HS-5 (cell line): ENCODE results near the gene EPB41L3.
A peak's percentile ranks its signal among the peaks of the same experiment; 100 is the strongest.

Source experiments
- DNase-seq: peaks from one replicate; pipeline ENCODE4 v3.0.0-alpha.2; 2012; ENCODE audit warnings: low read depth

The EPB41L3 gene

GRCh38 chr18:5543773-5544389, at the start of gene EPB41L3:
Gene EPB41L3 (minus strand): TSS chr18:5543997. CDS start chr18:5489183, 54,814 bp downstream.
- DNase-seq: no peak

DNA sequence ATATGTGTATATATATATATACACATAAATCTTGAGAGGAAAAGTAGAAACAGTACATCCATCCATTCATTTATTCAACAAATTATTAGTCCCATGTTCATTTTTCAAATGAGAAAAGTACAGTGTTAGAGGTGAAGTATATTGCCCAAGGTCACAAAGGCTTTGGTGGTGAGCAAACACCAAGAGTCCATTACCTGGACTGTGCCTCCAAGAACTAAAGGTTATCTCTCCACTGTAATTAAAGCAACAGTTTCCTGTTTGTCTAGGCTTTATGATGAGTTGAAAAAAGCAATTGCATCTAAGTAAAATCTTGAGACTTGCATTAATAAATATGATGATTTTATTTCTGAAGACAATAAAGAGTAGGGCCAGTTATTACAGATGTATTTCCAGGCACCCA, 44.7 kb upstream of the EPB41L3 start:
- DNase-seq: no peak

- DNase-seq: no peak
Observed at GRCh38 chr18:5585653-5586052, 41.9 kb upstream of the EPB41L3 start.

GRCh38 chr18:5584746-5585417, 41.1 kb upstream of the EPB41L3 start:
- DNase-seq: peak; percentile 56

DNA sequence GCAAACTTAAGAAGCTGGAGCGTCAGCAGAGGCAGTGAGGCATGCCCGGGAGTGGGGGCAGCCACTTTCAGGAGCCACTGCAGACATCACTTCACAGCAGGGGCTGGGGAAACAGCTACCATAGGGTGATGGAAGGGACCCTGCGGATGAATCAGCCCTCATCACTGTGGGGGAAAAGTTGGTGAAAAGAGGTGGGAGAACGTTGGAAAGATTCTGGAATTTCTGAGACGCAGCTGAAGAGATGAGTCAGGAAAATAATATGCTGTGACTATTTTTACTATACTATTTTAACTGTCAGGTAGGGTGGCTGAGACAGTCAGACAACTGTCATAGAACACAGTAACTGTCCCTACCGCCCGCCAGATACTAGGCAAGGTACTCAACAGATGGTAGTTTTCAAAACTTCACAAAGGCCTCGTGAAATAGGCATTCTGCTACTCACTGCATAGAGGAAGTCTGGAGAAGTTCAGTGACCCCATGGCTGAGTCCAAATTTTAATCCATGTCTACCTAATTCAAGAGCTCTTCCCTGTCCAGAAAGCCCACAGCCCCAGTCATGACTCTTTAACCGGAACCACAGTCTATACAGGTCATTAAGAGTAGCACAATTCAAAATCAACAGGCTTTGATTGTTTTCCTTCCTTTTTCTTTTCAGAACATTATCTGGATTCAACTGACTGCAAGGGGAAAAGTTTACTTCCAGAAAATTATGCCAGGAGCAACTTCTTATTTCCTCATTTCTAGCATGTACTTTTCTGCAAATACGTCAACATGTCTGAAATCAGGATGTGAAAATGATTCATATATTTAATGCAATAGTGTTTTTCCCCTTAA, 39.3 kb upstream of the EPB41L3 start:
- DNase-seq: peak; percentile 59

GRCh38 chr18:5582076-5582475, 38.3 kb upstream of the EPB41L3 start:
- DNase-seq: no peak

DNA sequence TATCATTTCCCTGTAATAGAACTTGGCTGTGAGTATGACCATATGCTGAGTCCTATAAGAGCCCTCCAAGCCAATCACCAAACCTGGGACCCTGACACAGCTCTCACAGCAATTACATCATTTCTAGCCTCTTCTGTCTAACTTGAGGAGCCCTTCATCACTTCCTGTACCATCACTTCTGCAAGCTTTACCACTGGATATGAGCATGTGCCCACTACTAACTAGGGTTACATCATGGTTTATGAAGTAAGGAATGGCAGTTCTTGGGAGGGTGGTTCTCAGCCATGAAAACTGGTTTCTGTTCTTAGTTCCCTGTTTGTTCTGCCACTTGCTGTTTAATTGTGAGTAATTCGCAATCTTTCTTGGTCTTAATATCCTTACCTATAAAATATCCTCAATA, 31.0 kb upstream of the EPB41L3 start:
- DNase-seq: no peak

DNA sequence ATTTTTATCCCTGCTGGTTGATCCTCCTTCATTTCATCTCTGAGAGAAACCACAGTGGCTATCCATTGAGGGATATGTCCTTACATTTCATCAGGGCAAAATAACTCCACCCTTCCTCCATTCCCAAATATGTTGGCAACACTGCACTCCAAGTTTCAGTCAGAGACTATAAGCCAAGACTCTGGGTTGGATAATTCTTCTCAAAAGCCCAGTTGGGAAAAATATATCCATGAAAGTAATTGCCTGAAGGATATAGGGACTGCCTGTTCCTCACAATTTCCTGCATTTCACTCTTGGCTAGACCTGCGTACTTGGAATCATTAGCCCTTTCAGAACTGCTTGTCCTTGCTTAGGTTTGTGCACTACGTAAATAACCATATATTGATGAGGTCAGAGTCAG, 27.9 kb upstream of the EPB41L3 start:
- DNase-seq: no peak

DNA sequence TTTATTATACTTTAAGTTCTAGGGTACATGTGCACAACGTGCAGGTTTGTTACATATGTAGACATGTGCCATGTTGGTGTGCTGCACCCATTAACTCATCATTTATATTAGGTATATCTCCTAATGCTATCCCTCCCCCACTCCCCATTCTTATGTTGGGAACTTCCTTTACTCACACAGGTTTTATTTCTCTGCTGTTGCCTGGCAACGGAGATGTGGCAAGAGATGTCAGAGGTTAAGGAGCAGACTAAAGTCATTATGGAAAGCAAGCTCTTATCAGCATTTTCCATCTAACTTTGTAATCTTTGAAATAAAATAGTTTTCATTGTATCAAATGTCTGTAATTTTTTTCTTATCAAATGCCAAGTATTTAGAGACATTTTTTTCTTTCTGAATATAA, 26.8 kb upstream of the EPB41L3 start:
- DNase-seq: peak; percentile 67

GRCh38 chr18:5568416-5568815, 24.6 kb upstream of the EPB41L3 start:
- DNase-seq: no peak

- DNase-seq: no peak
Observed at GRCh38 chr18:5558851-5559250, 15.1 kb upstream of the EPB41L3 start.

GRCh38 chr18:5556310-5556974, 12.6 kb upstream of the EPB41L3 start:
- DNase-seq: peak; percentile 59

- DNase-seq: no peak
Observed at GRCh38 chr18:5554629-5555028, 10.8 kb upstream of the EPB41L3 start.

GRCh38 chr18:5546660-5547059, 2.9 kb upstream of the EPB41L3 start:
- DNase-seq: no peak

GRCh38 chr18:5543036-5543680, 639 bp downstream of the EPB41L3 start:
- no peak for DNase-seq

DNA sequence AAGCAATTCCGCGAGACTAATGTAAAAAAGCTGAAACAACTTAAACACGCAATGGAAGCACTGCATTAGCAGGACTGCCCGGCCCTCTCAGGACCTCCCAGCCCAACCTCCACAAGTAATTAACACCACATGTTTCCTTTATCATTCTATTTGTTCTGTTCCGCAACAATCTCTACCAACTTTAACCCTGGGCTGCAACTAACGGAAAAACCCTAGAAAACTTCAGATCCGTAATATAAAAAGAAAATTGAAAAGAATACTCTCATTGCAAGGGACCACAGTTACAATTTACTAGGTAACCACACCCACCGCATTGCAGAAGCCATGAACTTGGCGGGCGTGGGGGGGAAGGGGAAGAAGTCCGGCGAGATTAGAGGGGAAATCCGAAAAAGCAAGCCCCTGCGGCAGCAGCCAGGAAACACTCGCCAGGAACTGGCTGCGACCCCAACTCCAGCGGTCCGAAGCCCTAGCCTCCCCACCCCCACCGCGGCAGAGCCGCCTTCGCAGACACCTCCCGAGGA, 1.2 kb downstream of the EPB41L3 start:
- DNase-seq: no peak

GRCh38 chr18:5541644-5542043, 2.2 kb downstream of the EPB41L3 start:
- DNase-seq: no peak

DNA sequence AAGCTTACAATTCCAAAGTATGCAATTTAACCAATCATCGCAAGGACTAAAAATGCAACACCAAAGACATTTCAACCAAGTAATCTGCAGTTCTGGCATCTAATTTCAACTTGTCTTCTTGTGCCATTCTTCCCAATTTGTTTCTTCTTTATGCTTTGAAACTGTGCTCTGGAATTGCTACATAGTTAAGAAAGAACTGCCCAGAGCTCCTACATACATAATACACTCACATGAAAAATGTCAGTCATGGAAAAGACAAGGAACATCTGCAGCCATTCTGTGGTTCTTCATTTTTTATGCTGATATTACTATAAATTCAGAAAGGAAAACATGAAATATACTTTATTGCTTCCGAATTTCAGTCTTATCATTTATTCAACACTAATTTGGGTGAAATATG, 4.4 kb downstream of the EPB41L3 start:
- no peak for DNase-seq

- DNase-seq: no peak
Observed at GRCh38 chr18:5538544-5538943, 5.3 kb downstream of the EPB41L3 start.

- no peak for DNase-seq
Observed at GRCh38 chr18:5537860-5538259, 5.9 kb downstream of the EPB41L3 start.

- DNase-seq: no peak
Observed at GRCh38 chr18:5534845-5535244, 9.0 kb downstream of the EPB41L3 start.

- DNase-seq: no peak
Observed at GRCh38 chr18:5532066-5532465, 11.7 kb downstream of the EPB41L3 start.
